GM23248 (cell line): ENCODE measurements around the gene PLCB1. TPM values are rescaled to one million over a fixed set of nuclear protein-coding genes. Genes with fewer than 3 reads are reported as not detected.

Source experiments
- DNase-seq: peaks from one replicate; pipeline ENCODE4 v3.0.0-alpha.2; 2015
- H2AFZ ChIP-seq: fragments of 200-600 bp; sonication (generic); 2 replicates; pipeline ENCODE4 v1.6.1; 2016; ENCODE audit warnings: antibody characterized with exemption
- H3F3A ChIP-seq: fragments of 200-600 bp; sonication (generic); 2 replicates; pipeline ENCODE4 v1.6.1; 2016; ENCODE audit warnings: mild to moderate bottlenecking, antibody characterized with exemption, mixed run types; ENCODE audit not compliant: insufficient read depth
- H3K27ac ChIP-seq: fragments of 200-600 bp; sonication (generic); 2 replicates; pipeline ENCODE4 v1.5.1; 2016; ENCODE audit warnings: mild to moderate bottlenecking
- H3K27me3 ChIP-seq: fragments of 200-600 bp; sonication (generic); replicated peaks from 2 replicates; pipeline ENCODE4 v1.6.1; 2016; ENCODE audit warnings: mild to moderate bottlenecking; ENCODE audit not compliant: insufficient read depth
- H3K36me3 ChIP-seq: fragments of 200-600 bp; sonication (generic); 2 replicates; pipeline ENCODE4 v1.6.1; 2016; ENCODE audit warnings: low read depth, mild to moderate bottlenecking
- H3K4me1 ChIP-seq: fragments of 200-600 bp; sonication (generic); 2 replicates; pipeline ENCODE4 v1.6.1; 2016; ENCODE audit warnings: mild to moderate bottlenecking; ENCODE audit not compliant: insufficient read depth
- H3K4me2 ChIP-seq: fragments of 200-600 bp; sonication (generic); one replicate; pipeline ENCODE4 v1.6.1; 2016; ENCODE audit warnings: mild to moderate bottlenecking; ENCODE audit not compliant: unreplicated experiment
- H3K4me3 ChIP-seq: fragments of 200-600 bp; sonication (generic); 2 replicates; pipeline ENCODE4 v1.5.1; 2016; ENCODE audit warnings: mild to moderate bottlenecking
- H3K79me2 ChIP-seq: fragments of 200-600 bp; sonication (generic); 2 replicates; pipeline ENCODE4 v1.6.1; 2016; ENCODE audit warnings: mild to moderate bottlenecking; ENCODE audit not compliant: insufficient read depth
- H3K9ac ChIP-seq: fragments of 200-600 bp; sonication (generic); 2 replicates; pipeline ENCODE4 v1.6.1; 2016; ENCODE audit warnings: mild to moderate bottlenecking
- H3K9me2 ChIP-seq: fragments of 200-600 bp; sonication (generic); 2 replicates; pipeline ENCODE4 v1.6.1; 2016; ENCODE audit warnings: mixed run types, mild to moderate bottlenecking, moderate library complexity; ENCODE audit not compliant: insufficient read depth
- H3K9me3 ChIP-seq: fragments of 200-600 bp; sonication (generic); one replicate; pipeline ENCODE4 v1.6.1; 2017; ENCODE audit warnings: low read depth
- H4K20me1 ChIP-seq: fragments of 200-600 bp; sonication (generic); 2 replicates; pipeline ENCODE4 v1.6.0; 2016; ENCODE audit not compliant: insufficient read depth
- EZH2 ChIP-seq: fragments of 200-600 bp; sonication (generic); IDR thresholded peaks from 2 replicates; pipeline ENCODE4 v1.6.1; 2018; ENCODE audit warnings: antibody characterized with exemption, mild to moderate bottlenecking; ENCODE audit not compliant: insufficient read depth, poor library complexity, severe bottlenecking
- EZH2phosphoT487 ChIP-seq: fragments of 200-600 bp; sonication (generic); IDR thresholded peaks from 2 replicates; pipeline ENCODE4 v1.6.1; 2018; ENCODE audit warnings: antibody characterized with exemption, moderate library complexity, mild to moderate bottlenecking, low read depth; ENCODE audit not compliant: insufficient read depth
- WGBS, 2 experiments: methylation state at CpG; one replicate each; pipeline ENCODE4 v1.1.6; 2015 to 2017; ENCODE audit warnings: low lambda C conversion rate in 2 of 2, low coverage in 1 of 2; ENCODE audit errors: missing lambda C conversion rate in 2 of 2; 5-methylcytosine and 5-hydroxymethylcytosine counted together
- in situ Hi-C: fragments of 300-500 bp; cut with MboI; formaldehyde crosslinking; loops from 2 replicates; pipeline ENCODE4 v1.15.0; 2020
- polyA plus RNA-seq: library from polyadenylated mRNA; unstranded; fragments of >200 nt; fragmentation: Nextera tagmentation; extraction: Ambion mirVana; gene quantifications from 2 replicates; pipeline ENCODE4 v1.2.1, GENCODE V29; 2016
- total RNA-seq: library from RNA; depleted of rRNA; stranded (reverse); fragments of >200 nt; shearing (Covaris generic); gene quantifications from 2 replicates; pipeline ENCODE4 v1.2.3, GENCODE V29; 2014

The PLCB1 gene
- total and polyA plus RNA-seq, 2 experiments from 2014 or later, result 3.7 to 12.8 TPM

DNA sequence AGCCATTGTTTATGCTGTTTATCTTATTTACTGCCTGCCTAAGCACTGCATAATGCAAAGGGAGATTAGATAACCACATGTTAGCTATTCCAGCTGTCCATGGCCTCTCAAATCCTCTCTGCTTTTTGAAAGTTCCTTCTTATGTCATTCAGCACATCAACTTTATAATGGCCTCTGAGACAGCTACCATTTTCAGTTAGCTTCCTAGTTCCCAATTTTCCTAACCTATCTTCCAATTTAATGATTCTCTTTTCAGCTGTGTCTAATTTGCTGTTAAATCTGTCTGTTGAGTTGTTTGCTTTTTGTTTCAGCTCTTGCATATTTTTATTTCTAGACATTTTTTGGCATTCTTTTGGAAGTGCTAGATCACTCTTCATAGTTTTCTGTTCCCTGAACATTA, 763.4 kb downstream of the PLCB1 start:
- TF ChIP-seq EZH2 (no peak), EZH2phosphoT487 (no peak)
- H3K9ac ChIP-seq, result no peak overlapping the region
- H3K9me2 ChIP-seq, result no peaks in the 10 kb centered on the region
- H3K9me3 ChIP-seq, result peaks cover 4% of the 10 kb centered on the region
- in situ Hi-C loops, result no loop called here
- H3K4me1 ChIP-seq, result no peaks in the 10 kb centered on the region
- no peak overlapping the region for H2AFZ ChIP-seq
- H3K4me2 ChIP-seq, result no peak overlapping the region
- H3K27ac ChIP-seq, result no peak overlapping the region
- DNase-seq, result no peak
- H3K36me3 ChIP-seq, result no peaks in the 10 kb centered on the region; the same call in 1 of the 2 replicates
- no peaks in the 10 kb centered on the region for H4K20me1 ChIP-seq
- no peaks in the 10 kb centered on the region for H3F3A ChIP-seq
- H3K79me2 ChIP-seq, result no peaks in the 10 kb centered on the region
- no peaks in the 10 kb centered on the region for H3K27me3 ChIP-seq
- no peak overlapping the region for H3K4me3 ChIP-seq

GRCh38 chr20:8898823-8899222, 766.8 kb downstream of the PLCB1 start:
- Histone ChIP-seq H3K9me2 (no peaks in the 10 kb centered on the region), H3K9me3 (peaks cover 4% of the 10 kb centered on the region), H3K4me3 (no peak overlapping the region), H3K4me1 (0 out of 2 replicates have a peak, but pooled peaks cover 10% of the 10 kb centered on the region), H4K20me1 (no peaks in the 10 kb centered on the region), H3K79me2 (no peaks in the 10 kb centered on the region), H3K27me3 (no peaks in the 10 kb centered on the region), H2AFZ (no peak overlapping the region), H3K36me3 (no peaks in the 10 kb centered on the region; the same call in 1 of the 2 replicates), H3K4me2 (no peak overlapping the region), H3F3A (no peaks in the 10 kb centered on the region), H3K27ac (no peak overlapping the region), H3K9ac (no peak overlapping the region)
- TF ChIP-seq EZH2, result no peak
- DNase-seq, result no peak
- in situ Hi-C loops, result no loop called here

DNA sequence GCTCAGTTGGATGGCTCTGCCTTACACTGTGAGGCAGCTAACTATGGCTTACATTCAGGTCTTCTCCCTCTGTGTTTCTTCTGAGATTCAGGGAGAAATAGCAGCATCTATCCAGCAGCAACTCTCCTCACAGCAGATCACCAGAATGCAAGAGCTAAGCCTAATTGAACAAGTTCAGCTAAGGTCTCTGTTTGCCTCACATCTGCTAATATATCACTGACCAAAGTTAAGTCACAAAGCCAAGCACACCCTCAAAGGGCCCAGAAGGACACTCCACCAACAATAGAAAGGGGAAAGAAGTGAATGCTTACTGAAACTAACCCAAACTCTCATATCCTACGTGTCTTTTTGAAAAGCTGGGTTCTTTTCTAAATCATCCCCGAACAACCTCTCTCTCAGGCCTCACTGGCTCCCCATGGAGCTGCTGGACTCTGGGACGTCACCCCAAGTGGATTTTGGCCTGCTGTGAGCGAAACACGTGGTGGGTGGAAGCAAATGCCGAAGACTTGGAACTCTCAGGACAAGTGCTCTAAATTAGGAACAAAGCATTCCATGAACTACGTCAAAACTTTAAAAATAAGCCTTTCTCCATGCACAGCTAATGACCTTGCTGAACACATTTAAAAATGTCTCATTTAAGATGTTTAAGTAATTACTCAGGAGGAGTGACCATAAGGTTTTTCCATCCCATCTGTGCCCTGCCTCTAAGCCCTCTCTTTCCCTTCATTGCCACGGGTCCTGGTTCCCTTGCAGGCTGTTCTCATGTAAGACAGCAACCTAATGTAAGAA, 769.4 kb downstream of the PLCB1 start:
- Histone ChIP-seq H3F3A (no peaks in the 10 kb centered on the region), H3K4me3 (no peak overlapping the region), H3K36me3 (no peaks in the 10 kb centered on the region), H3K79me2 (no peaks in the 10 kb centered on the region), H3K9me2 (no peaks in the 10 kb centered on the region), H3K27ac (no peak overlapping the region), H3K4me2 (no peak overlapping the region), H3K4me1 (0 out of 2 replicates have a peak, but pooled peaks cover 15% of the 10 kb centered on the region), H3K9me3 (no peaks in the 10 kb centered on the region), H4K20me1 (no peaks in the 10 kb centered on the region), H3K9ac (no peak overlapping the region), H2AFZ (peak overlapping the region; percentile 44), H3K27me3 (no peaks in the 10 kb centered on the region)
- TF ChIP-seq EZH2phosphoT487 (no peak), EZH2 (no peak)
- WGBS, 2 experiments, result 14 to 16% methylated on average over 8 of the region's 8 CpGs
- in situ Hi-C loops, result no loop called here
- peak; percentile 20 for DNase-seq

- peak; percentile 39 for DNase-seq
- H3K4me2 ChIP-seq, result no peak overlapping the region
- no peaks in the 10 kb centered on the region for H3K27me3 ChIP-seq
- H3K9ac ChIP-seq, result no peak overlapping the region
- WGBS, 2 experiments, result 42 to 49% methylated on average over 2 of the region's 2 CpGs
- no peaks in the 10 kb centered on the region for H3F3A ChIP-seq
- no peak overlapping the region for H3K27ac ChIP-seq
- no peaks in the 10 kb centered on the region for H3K79me2 ChIP-seq
- in situ Hi-C loops, result no loop called here
- no peaks in the 10 kb centered on the region for H3K9me2 ChIP-seq
- H3K4me1 ChIP-seq, result 0 out of 2 replicates have a peak, but pooled peaks cover 15% of the 10 kb centered on the region
- no peak overlapping the region for H3K4me3 ChIP-seq
- H3K36me3 ChIP-seq, result no peaks in the 10 kb centered on the region
- TF ChIP-seq EZH2 (no peak), EZH2phosphoT487 (no peak)
- no peaks in the 10 kb centered on the region for H4K20me1 ChIP-seq
- H3K9me3 ChIP-seq, result no peaks in the 10 kb centered on the region
- no peak overlapping the region for H2AFZ ChIP-seq
These were observed 771.9 kb downstream of the PLCB1 start for GRCh38 chr20:8903655-8904605.
